OCI-LY3 (cell line): ENCODE data around the gene SPDYE18.
"Not testable (repeated sequence)": the region's sequence is repeated elsewhere in the genome, so short reads cannot be mapped to it uniquely, and the experiment has no call there.

Experiments
- EZH2phosphoT487 ChIP-seq: fragments of 200-600 bp; shearing (Covaris generic); IDR thresholded peaks from 2 replicates; pipeline ENCODE4 v1.6.1; 2018; ENCODE audit warnings: antibody characterized with exemption, mixed run types, low read depth
- TF ChIP-seq, protein P1 (sequence below): fragments of 200-600, 300-600 bp; sonication (generic); IDR thresholded peaks from 2 replicates; pipeline ENCODE4 v1.5.1; 2014; ENCODE audit warnings: antibody characterized with exemption, low read length, low read depth

DNA sequence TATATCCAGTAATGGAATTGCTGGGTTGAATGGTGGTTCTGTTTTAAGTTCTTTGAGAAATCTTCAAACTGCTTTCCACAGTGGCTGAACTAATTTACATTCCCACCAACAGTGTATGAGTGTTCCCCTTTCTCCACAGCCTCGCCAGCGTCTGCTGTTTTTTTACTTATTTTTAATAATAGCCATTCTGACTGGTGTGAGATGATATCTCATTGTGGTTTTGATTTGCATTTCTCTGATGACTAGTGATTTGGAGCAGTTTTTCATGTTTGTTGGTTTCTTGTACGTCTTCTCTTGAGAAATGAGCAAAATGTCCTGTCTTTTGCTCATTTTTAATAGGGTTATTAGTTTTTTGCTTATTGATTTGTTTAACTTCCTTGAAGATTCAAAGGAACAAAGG is 38.1 kb upstream of the SPDYE18 start:
- TF ChIP-seq, protein P1, sequence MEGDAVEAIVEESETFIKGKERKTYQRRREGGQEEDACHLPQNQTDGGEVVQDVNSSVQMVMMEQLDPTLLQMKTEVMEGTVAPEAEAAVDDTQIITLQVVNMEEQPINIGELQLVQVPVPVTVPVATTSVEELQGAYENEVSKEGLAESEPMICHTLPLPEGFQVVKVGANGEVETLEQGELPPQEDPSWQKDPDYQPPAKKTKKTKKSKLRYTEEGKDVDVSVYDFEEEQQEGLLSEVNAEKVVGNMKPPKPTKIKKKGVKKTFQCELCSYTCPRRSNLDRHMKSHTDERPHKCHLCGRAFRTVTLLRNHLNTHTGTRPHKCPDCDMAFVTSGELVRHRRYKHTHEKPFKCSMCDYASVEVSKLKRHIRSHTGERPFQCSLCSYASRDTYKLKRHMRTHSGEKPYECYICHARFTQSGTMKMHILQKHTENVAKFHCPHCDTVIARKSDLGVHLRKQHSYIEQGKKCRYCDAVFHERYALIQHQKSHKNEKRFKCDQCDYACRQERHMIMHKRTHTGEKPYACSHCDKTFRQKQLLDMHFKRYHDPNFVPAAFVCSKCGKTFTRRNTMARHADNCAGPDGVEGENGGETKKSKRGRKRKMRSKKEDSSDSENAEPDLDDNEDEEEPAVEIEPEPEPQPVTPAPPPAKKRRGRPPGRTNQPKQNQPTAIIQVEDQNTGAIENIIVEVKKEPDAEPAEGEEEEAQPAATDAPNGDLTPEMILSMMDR, result not testable (repeated sequence)
- TF ChIP-seq EZH2phosphoT487, result not testable (repeated sequence)
